IMR-90 (cell line): ENCODE results near the gene OR1A1. TPM values are rescaled to one million over a fixed set of nuclear protein-coding genes. Genes with fewer than 3 reads are reported as not detected.

Source experiments
- ATAC-seq: fragments of 200-7000 bp; cut with Tn5 transposase; 2 replicates; pipeline ENCODE4 v1.9.1; 2020; ENCODE audit warnings: low read depth, mild to moderate bottlenecking, moderate library complexity
- BruUV-seq: library from RNA; stranded (reverse); fragments of 400-500 nt; replicated peaks from 2 replicates; lab custom pipeline; 2021; lab: Mats Ljungman, UMichigan
- CTCF ChIA-PET: fragments of 300-600 bp; formaldehyde crosslinking; extraction: SDS; loops from one replicate; lab custom pipeline; 2021; ENCODE audit warnings: antibody characterized with exemption; lab: Yijun Ruan, JAX
- POLR2A ChIA-PET: fragments of 300-600 bp; sonication (Branson Sonifier 250); formaldehyde crosslinking; loops from one replicate; lab custom pipeline; 2022; ENCODE audit warnings: antibody characterized with exemption; ENCODE audit not compliant: unreplicated experiment; lab: Charles Lee
- DNase-seq: peaks from one replicate; pipeline ENCODE4 v3.0.0; 2013
- H2AFZ ChIP-seq: replicated peaks from 2 replicates; pipeline ENCODE3; 2013; ENCODE audit warnings: low read length, mild to moderate bottlenecking; ENCODE audit not compliant: poor library complexity
- H2AK5ac ChIP-seq: 2 replicates; pipeline ENCODE4 v1.6.1; 2013; ENCODE audit warnings: low read depth, low read length, inconsistent platforms
- H2AK9ac ChIP-seq: replicated peaks from 2 replicates; pipeline ENCODE3; 2013; ENCODE audit warnings: mild to moderate bottlenecking, low read depth, low read length, moderate library complexity; ENCODE audit not compliant: poor library complexity
- H2BK120ac ChIP-seq: 2 replicates; pipeline ENCODE4 v1.6.1; 2013; ENCODE audit warnings: low read depth, low read length, inconsistent platforms
- H2BK15ac ChIP-seq: 3 replicates; pipeline ENCODE4 v1.6.1; 2013; ENCODE audit warnings: low read depth, low read length, inconsistent platforms
- H2BK20ac ChIP-seq: 2 replicates; pipeline ENCODE4 v1.6.1; 2013; ENCODE audit warnings: low read depth, mild to moderate bottlenecking, inconsistent platforms, low read length, moderate library complexity
- H2BK5ac ChIP-seq: 2 replicates; pipeline ENCODE4 v1.6.1; 2013; ENCODE audit warnings: mild to moderate bottlenecking, low read depth, low read length, inconsistent platforms; ENCODE audit not compliant: poor library complexity, severe bottlenecking
- H3K14ac ChIP-seq: replicated peaks from 2 replicates; pipeline ENCODE4 v1.6.1; 2013; ENCODE audit warnings: low read depth, low read length, inconsistent platforms
- H3K18ac ChIP-seq: 2 replicates; pipeline ENCODE4 v1.6.1; 2013; ENCODE audit warnings: low read depth, low read length, control low read depth
- H3K23ac ChIP-seq: 2 replicates; pipeline ENCODE4 v1.6.1; 2013; ENCODE audit warnings: low read depth, low read length, inconsistent platforms
- H3K27ac ChIP-seq: 2 replicates; pipeline ENCODE4 v1.5.1; 2013; ENCODE audit warnings: mild to moderate bottlenecking, control low read depth, low read length; ENCODE audit not compliant: insufficient read depth
- H3K27me3 ChIP-seq: 2 replicates; pipeline ENCODE4 v1.6.1; 2013; ENCODE audit warnings: low read length; ENCODE audit not compliant: control insufficient read depth, insufficient read depth
- H3K36me3 ChIP-seq: 2 replicates; pipeline ENCODE4 v1.6.1; 2013; ENCODE audit warnings: low read length, mixed read lengths; ENCODE audit not compliant: control insufficient read depth, insufficient read depth
- H3K4ac ChIP-seq: 2 replicates; pipeline ENCODE4 v1.6.1; 2013; ENCODE audit warnings: low read depth, low read length, inconsistent platforms
- H3K4me1 ChIP-seq: 2 replicates; pipeline ENCODE4 v1.6.1; 2013; ENCODE audit warnings: low read length, mixed read lengths; ENCODE audit not compliant: control insufficient read depth, insufficient read depth
- H3K4me2 ChIP-seq: 2 replicates; pipeline ENCODE4 v1.6.1; 2013; ENCODE audit warnings: low read depth, mild to moderate bottlenecking, control low read depth, low read length, moderate library complexity
- H3K4me3 ChIP-seq: 2 replicates; pipeline ENCODE4 v1.5.1; 2013; ENCODE audit warnings: low read depth, mild to moderate bottlenecking, control low read depth, low read length, moderate library complexity; ENCODE audit not compliant: insufficient read depth
- H3K56ac ChIP-seq: 2 replicates; pipeline ENCODE4 v1.6.1; 2013; ENCODE audit warnings: low read length, inconsistent platforms; ENCODE audit not compliant: insufficient read depth; ENCODE audit errors: extremely low read depth
- H3K79me1 ChIP-seq, 2 experiments: 2 replicates each; pipeline ENCODE4 v1.6.1; 2013; ENCODE audit warnings: low read length in 2 of 2, inconsistent platforms in 1 of 2, low read depth in 1 of 2
- H3K9ac ChIP-seq: 2 replicates; pipeline ENCODE4 v1.6.1; 2013; ENCODE audit warnings: low read depth, low read length, control low read depth
- H3K9me1 ChIP-seq: 2 replicates; pipeline ENCODE4 v1.6.1; 2013; ENCODE audit warnings: low read length, inconsistent platforms; ENCODE audit not compliant: insufficient read depth
- H3K9me3 ChIP-seq: 2 replicates; pipeline ENCODE4 v1.6.1; 2013; ENCODE audit warnings: low read length; ENCODE audit not compliant: control insufficient read depth, insufficient read depth
- H4K20me1 ChIP-seq: 2 replicates; pipeline ENCODE4 v1.6.1; 2013; ENCODE audit warnings: low read length, inconsistent platforms; ENCODE audit not compliant: insufficient read depth
- H4K5ac ChIP-seq: 2 replicates; pipeline ENCODE4 v1.6.1; 2013; ENCODE audit warnings: mild to moderate bottlenecking, low read depth, low read length, control low read depth
- H4K8ac ChIP-seq, 2 experiments: 2 replicates each; pipeline ENCODE4 v1.6.1; 2013; ENCODE audit warnings: low read depth in 2 of 2, low read length in 2 of 2, control low read depth in 1 of 2, inconsistent platforms in 1 of 2
- H4K91ac ChIP-seq: 2 replicates; pipeline ENCODE4 v1.6.1; 2013; ENCODE audit warnings: low read depth, low read length, inconsistent platforms; ENCODE audit not compliant: insufficient read depth
- BHLHE40 ChIP-seq: fragments of 150-350 bp; IDR thresholded peaks from 2 replicates; pipeline ENCODE4 v1.6.1; 2016; ENCODE audit warnings: mild to moderate bottlenecking, low read depth, low read length
- CHD1 ChIP-seq: IDR thresholded peaks from 2 replicates; pipeline ENCODE4 v1.6.1; 2012; ENCODE audit warnings: low read depth, low read length, improper control_type of control experiment
- CTCF ChIP-seq: conservative IDR thresholded peaks from 2 replicates; pipeline ENCODE4 v1.5.1; 2012; ENCODE audit warnings: mild to moderate bottlenecking, low read depth, low read length, improper control_type of control experiment
- POLR2A ChIP-seq: IDR thresholded peaks from 2 replicates; pipeline ENCODE4 v1.6.1; 2012; ENCODE audit warnings: mild to moderate bottlenecking, low read depth, low read length
- RAD21 ChIP-seq: IDR thresholded peaks from 2 replicates; pipeline ENCODE4 v1.6.1; 2012; ENCODE audit warnings: low read length, improper control_type of control experiment
- RFX5 ChIP-seq: IDR thresholded peaks from 2 replicates; pipeline ENCODE4 v1.8.0; 2012; ENCODE audit warnings: low read depth, mild to moderate bottlenecking, low read length, moderate library complexity
- SMC3 ChIP-seq: fragments of 150-350 bp; IDR thresholded peaks from 2 replicates; pipeline ENCODE4 v1.6.1; 2016; ENCODE audit warnings: low read depth, mild to moderate bottlenecking, antibody characterized with exemption, low read length, moderate library complexity
- WGBS, 2 experiments: methylation state at CpG; one replicate each; pipeline versions ENCODE4 v1.1.5 to v1.1.7; 2013; ENCODE audit warnings: missing lambda C conversion rate in 2 of 2; ENCODE audit not compliant: insufficient read length in 1 of 2; ENCODE audit errors: extremely low coverage in 2 of 2; 5-methylcytosine and 5-hydroxymethylcytosine counted together
- dilution Hi-C: fragments of 300-500 bp; cut with HindIII; formaldehyde crosslinking; loops from one replicate; pipeline ENCODE4 v1.14.3; 2018; ENCODE audit warnings: low sequenced_read_pairs; ENCODE audit not compliant: unreplicated experiment
- in situ Hi-C: fragments of 300-500 bp; cut with MboI; formaldehyde crosslinking; loops from 3 replicates; pipeline ENCODE4 v1.14.3; 2019; ENCODE audit warnings: low sequenced_read_pairs, inconsistent platforms, mixed read lengths
- intact Hi-C: fragments of 100-400 bp; cut with micrococcal nuclease; formaldehyde crosslinking; loops from 2 replicates; pipeline ENCODE4 v1.10.0; 2022
- polyA plus RNA-seq, 3 experiments: library from polyadenylated mRNA; depleted of rRNA; stranded (reverse); fragments of >200 nt; gene quantifications; 2 replicates each; pipeline ENCODE4 v1.2.3, GENCODE V29; 2012; ENCODE audit warnings: low replicate concordance in 1 of 3
- total RNA-seq: library from RNA; depleted of rRNA; stranded (reverse); fragments of >200 nt; gene quantifications from 2 replicates; pipeline ENCODE4 v1.2.3, GENCODE V29; 2012

The OR1A1 gene
- total and polyA plus RNA-seq, 2 of the 4 experiments (the other 2 are of a cell fraction): not detected

DNA sequence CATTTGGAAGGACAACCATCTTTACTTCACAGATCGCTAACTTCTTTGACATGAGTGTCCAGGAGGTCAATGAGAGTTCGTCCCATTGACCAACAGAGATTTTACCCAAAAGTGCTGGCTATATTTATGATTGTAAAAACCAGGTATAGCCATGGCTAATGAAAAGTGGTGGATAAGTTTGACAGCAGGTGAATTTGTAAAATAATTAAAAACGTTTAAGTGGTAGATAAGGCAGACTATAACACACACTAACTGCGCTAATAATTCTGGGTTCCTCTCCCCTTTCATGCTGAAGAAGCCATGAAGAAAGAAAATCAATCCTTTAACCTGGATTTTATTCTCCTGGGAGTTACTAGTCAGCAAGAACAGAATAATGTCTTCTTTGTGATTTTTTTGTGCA, 10.2 kb upstream of the OR1A1 start, which contains the start of gene OR1A2:
Gene OR1A2, plus strand, starts transcription at position 301 of the 400 bp plus-strand sequence. Its CDS starts 0 bp downstream, at position 301.
- intact Hi-C loops (no loop called here), in situ Hi-C loops (no loop called here)
- WGBS, 2 experiments: no CpG with 5 or more reads among the region's 4 CpGs

More for the DNA sequence above, 10.2 kb upstream of the OR1A1 start, which contains the start of gene OR1A2:
- Histone ChIP-seq H4K91ac (no peak within 1 kb of the TSS), H3K27me3 (no peaks in the 10 kb centered on the region), H2BK20ac (no peak within 1 kb of the TSS), H3K9ac (no peak within 1 kb of the TSS), H3K14ac (no peak within 1 kb of the TSS), H3K4me2 (no peak within 1 kb of the TSS), H4K20me1 (no peaks in the 10 kb centered on the region), H2AFZ (no peak within 1 kb of the TSS), H4K5ac (no peak within 1 kb of the TSS), H2BK15ac (no peak within 1 kb of the TSS), H2AK9ac (no peak within 1 kb of the TSS), H4K8ac (no peak within 1 kb of the TSS), H3K56ac (no peak within 1 kb of the TSS), H3K18ac (no peak within 1 kb of the TSS), H3K79me1 (no peaks in the 10 kb centered on the region), H3K4ac (no peak within 1 kb of the TSS), H3K36me3 (no peaks in the 10 kb centered on the region), H3K9me1 (no peaks in the 10 kb centered on the region), H3K4me1 (no peaks in the 10 kb centered on the region), H3K27ac (no peak within 1 kb of the TSS), H2AK5ac (no peak within 1 kb of the TSS), H3K23ac (no peak within 1 kb of the TSS), H3K9me3 (peaks cover 11% of the 10 kb centered on the region; the same call in 1 of the 2 replicates), H2BK120ac (no peak within 1 kb of the TSS), H2BK5ac (no peak within 1 kb of the TSS), H3K4me3 (no peak within 1 kb of the TSS)
- CTCF ChIA-PET: no interaction called here
- no TSS peak for BruUV-seq
- DNase-seq: no peak
- no peak for ATAC-seq
- dilution Hi-C loops: no loop called here
- POLR2A ChIA-PET: no interaction called here
- TF ChIP-seq SMC3 (no peak), POLR2A (no peak), BHLHE40 (no peak), CTCF (no peak), RFX5 (no peak), CHD1 (no peak), RAD21 (no peak)
